ENCODE measurements around the gene CYP26A1.
"Not testable (repeated sequence)": the region's sequence is repeated elsewhere in the genome, so short reads cannot be mapped to it uniquely, and the experiment has no call there.

CYP26A1 gene

GRCh38 chr10:93099670-93100069, 26.0 kb downstream of the CYP26A1 start:
- DNase-seq (no peak), ATAC-seq (replicated peaks) (no peak)
- H3K36me3 Mint-ChIP-seq = no peaks in the 10 kb centered on the region
- H3K9me3 Mint-ChIP-seq = peaks cover 3 to 5% of the 10 kb centered on the region in 2 donors
- H3K4me3 Mint-ChIP-seq = no peak overlapping the region
- no peak overlapping the region for H3K27ac Mint-ChIP-seq
- peaks cover 6 to 8% of the 10 kb centered on the region in 2 donors for H3K27me3 Mint-ChIP-seq
- no peaks in the 10 kb centered on the region for H3K4me1 Mint-ChIP-seq

GRCh38 chr10:93101148-93101547, 27.5 kb downstream of the CYP26A1 start:
- H3K27me3 Mint-ChIP-seq; H3K36me3 Mint-ChIP-seq; H3K27ac Mint-ChIP-seq; H3K4me3 Mint-ChIP-seq; H3K9me3 Mint-ChIP-seq; H3K4me1 Mint-ChIP-seq; DNase-seq; ATAC-seq (replicated peaks): not testable (repeated sequence)

- Mint-ChIP-seq H3K27ac (no peak overlapping the region), H3K36me3 (no peaks in the 10 kb centered on the region), H3K4me3 (no peak overlapping the region), H3K9me3 (peaks cover 3 to 4% of the 10 kb centered on the region in 2 donors), H3K27me3 (peaks cover 5 to 6% of the 10 kb centered on the region in 2 donors), H3K4me1 (peaks cover 0 to 5% of the 10 kb centered on the region in 2 donors)
- ATAC-seq (replicated peaks) (no peak), DNase-seq (no peak)
Observed at GRCh38 chr10:93103953-93104352, 30.3 kb downstream of the CYP26A1 start.

- Mint-ChIP-seq H3K4me1 (peaks cover 8 to 21% of the 10 kb centered on the region in 2 donors), H3K27me3 (peaks cover 5 to 6% of the 10 kb centered on the region in 2 donors), H3K4me3 (no peak overlapping the region), H3K9me3 (peaks cover 3% of the 10 kb centered on the region in 2 donors), H3K27ac (no peak overlapping the region), H3K36me3 (no peaks in the 10 kb centered on the region)
- DNase-seq = no peak
- no peak for ATAC-seq (replicated peaks)
Observed at GRCh38 chr10:93106631-93107072, 33.0 kb downstream of the CYP26A1 start.

GRCh38 chr10:93110472-93111146, 36.9 kb downstream of the CYP26A1 start:
- no peak for DNase-seq
- no peaks in the 10 kb centered on the region for H3K9me3 Mint-ChIP-seq
- peak overlapping the region; percentile 38 for H3K27ac Mint-ChIP-seq
- H3K36me3 Mint-ChIP-seq = no peaks in the 10 kb centered on the region
- peaks cover 10 to 19% of the 10 kb centered on the region in 2 donors for H3K27me3 Mint-ChIP-seq
- H3K4me3 Mint-ChIP-seq = no peak overlapping the region
- ATAC-seq (replicated peaks) = peak; percentile 86 to 92
- H3K4me1 Mint-ChIP-seq = peaks cover 8 to 41% of the 10 kb centered on the region in 2 donors

GRCh38 chr10:93113042-93113441, 39.3 kb downstream of the CYP26A1 start:
- H3K9me3 Mint-ChIP-seq = no peaks in the 10 kb centered on the region
- ATAC-seq (replicated peaks) = no peak
- DNase-seq = no peak
- no peaks in the 10 kb centered on the region for H3K36me3 Mint-ChIP-seq
- H3K27ac Mint-ChIP-seq = no peak overlapping the region
- peaks cover 8 to 44% of the 10 kb centered on the region in 2 donors for H3K4me1 Mint-ChIP-seq
- H3K27me3 Mint-ChIP-seq = peaks cover 10 to 19% of the 10 kb centered on the region in 2 donors
- no peak overlapping the region for H3K4me3 Mint-ChIP-seq

- no peak overlapping the region for H3K27ac Mint-ChIP-seq
- no peaks in the 10 kb centered on the region for H3K36me3 Mint-ChIP-seq
- H3K4me3 Mint-ChIP-seq = no peak overlapping the region
- peaks cover 17 to 19% of the 10 kb centered on the region in 2 donors for H3K27me3 Mint-ChIP-seq
- no peaks in the 10 kb centered on the region for H3K9me3 Mint-ChIP-seq
- DNase-seq (peak; percentile 46), ATAC-seq (replicated peaks) (peak; percentile 93)
- peaks cover 2 to 32% of the 10 kb centered on the region in 2 donors for H3K4me1 Mint-ChIP-seq
Observed at GRCh38 chr10:93115661-93116383, 42.1 kb downstream of the CYP26A1 start.

- Mint-ChIP-seq H3K4me1 (peaks cover 17 to 38% of the 10 kb centered on the region in 2 donors), H3K27me3 (peaks cover 6 to 14% of the 10 kb centered on the region in 2 donors), H3K9me3 (peaks cover 7 to 11% of the 10 kb centered on the region in 2 donors), H3K27ac (no peak overlapping the region), H3K36me3 (peaks cover 5 to 10% of the 10 kb centered on the region in 2 donors), H3K4me3 (no peak overlapping the region)
- ATAC-seq (replicated peaks) (no peak), DNase-seq (no peak)
Observed at GRCh38 chr10:93121311-93121710, 47.6 kb downstream of the CYP26A1 start.

GRCh38 chr10:93123766-93124165, 50.1 kb downstream of the CYP26A1 start:
- Mint-ChIP-seq H3K4me3 (no peak overlapping the region), H3K27ac (peak overlapping the region; percentile 15), H3K9me3 (peaks cover 10 to 19% of the 10 kb centered on the region in 2 donors), H3K27me3 (peaks cover 6 to 15% of the 10 kb centered on the region in 2 donors), H3K4me1 (peaks cover 19 to 47% of the 10 kb centered on the region in 2 donors), H3K36me3 (peaks cover 7 to 14% of the 10 kb centered on the region in 2 donors)
- peak; percentile 56 to 69 for ATAC-seq (replicated peaks)
- no peak for DNase-seq

- peak overlapping the region; percentile 49 to 60 for H3K4me3 Mint-ChIP-seq
Observed at GRCh38 chr10:93124580-93125318, 51.1 kb downstream of the CYP26A1 start.

GRCh38 chr10:93125966-93126365, 52.3 kb downstream of the CYP26A1 start:
- no peak overlapping the region for H3K27ac Mint-ChIP-seq
- ATAC-seq (replicated peaks) = no peak
- H3K4me1 Mint-ChIP-seq = peaks cover 19 to 47% of the 10 kb centered on the region in 2 donors
- DNase-seq = no peak
- peaks cover 11 to 13% of the 10 kb centered on the region in 2 donors for H3K27me3 Mint-ChIP-seq
- H3K4me3 Mint-ChIP-seq = no peak overlapping the region
- H3K9me3 Mint-ChIP-seq = peaks cover 14 to 21% of the 10 kb centered on the region in 2 donors
- peaks cover 7 to 18% of the 10 kb centered on the region in 2 donors for H3K36me3 Mint-ChIP-seq

More at GRCh38 chr10:93124580-93125318, 51.1 kb downstream of the CYP26A1 start:
- DNase-seq = no peak
- peak; percentile 74 to 76 for ATAC-seq (replicated peaks)
- peaks cover 11 to 21% of the 10 kb centered on the region in 2 donors for H3K9me3 Mint-ChIP-seq
- H3K27ac Mint-ChIP-seq = peak overlapping the region; percentile 48
- H3K27me3 Mint-ChIP-seq = peaks cover 6 to 18% of the 10 kb centered on the region in 2 donors
- peaks cover 19 to 47% of the 10 kb centered on the region in 2 donors for H3K4me1 Mint-ChIP-seq
- H3K36me3 Mint-ChIP-seq = peaks cover 7 to 18% of the 10 kb centered on the region in 2 donors

GRCh38 chr10:93126483-93127052, 52.9 kb downstream of the CYP26A1 start:
- no peak overlapping the region for H3K27ac Mint-ChIP-seq
- peaks cover 7 to 18% of the 10 kb centered on the region in 2 donors for H3K36me3 Mint-ChIP-seq
- peaks cover 14 to 21% of the 10 kb centered on the region in 2 donors for H3K9me3 Mint-ChIP-seq
- peaks cover 19 to 47% of the 10 kb centered on the region in 2 donors for H3K4me1 Mint-ChIP-seq
- peak overlapping the region in 1 of 2 donors; percentile 15 for H3K4me3 Mint-ChIP-seq
- peaks cover 17% of the 10 kb centered on the region in 2 donors for H3K27me3 Mint-ChIP-seq
- DNase-seq (no peak), ATAC-seq (replicated peaks) (no peak)
